ENCODE data around the gene APP.

APP gene

GRCh38 chr21:26207021-26207420 is 36.5 kb upstream of the APP start:
- Histone ChIP-seq H3K4me3 (ENCODE audit: low read depth, low read length) (no peak overlapping the region), H3K36me3 (ENCODE audit: control insufficient read depth in 2 of 2, insufficient read depth in 1 of 2, low read length in 2 of 2) (no peaks in the 10 kb centered on the region), H3K4me1 (ENCODE audit: control insufficient read depth, insufficient read depth, low read length) (no peaks in the 10 kb centered on the region), H3K9me3 (ENCODE audit: control insufficient read depth, insufficient read depth, low read depth, low read length) (no peaks in the 10 kb centered on the region), H3K27ac (ENCODE audit: extremely low read depth, low read depth, low read length) (no peak overlapping the region)
- TF ChIP-seq ZNF449 (tag by site-specific recombination; IDR thresholded peaks at IDR 0.05) (no peak), ZBTB10 (tag by site-specific recombination; IDR thresholded peaks at IDR 0.05) (no peak), ZNF133 (tag by site-specific recombination; IDR thresholded peaks at IDR 0.05) (no peak), MZF1 (tag by site-specific recombination; IDR thresholded peaks at IDR 0.05; ENCODE audit: borderline replicate concordance) (no peak), ZNF155 (tag by site-specific recombination; IDR thresholded peaks at IDR 0.05) (no peak), OVOL3 (tag by site-specific recombination; IDR thresholded peaks at IDR 0.05) (no peak), ZNF610 (tag by site-specific recombination; IDR thresholded peaks at IDR 0.05; ENCODE audit: borderline replicate concordance) (no peak), IKZF3 (tag by site-specific recombination; IDR thresholded peaks at IDR 0.05) (no peak), TRIM28 (IDR thresholded peaks at IDR 0.05; ENCODE audit: borderline replicate concordance, low read length) (no peak), ZNF423 (tag by site-specific recombination; IDR thresholded peaks at IDR 0.05) (no peak), ZNF510 (tag by site-specific recombination; IDR thresholded peaks at IDR 0.05; ENCODE audit: insufficient replicate concordance) (no peak)
- POLR2A ChIA-PET, result no interaction called here
- CTCF ChIA-PET, result no interaction called here

- no peak overlapping the region for H3K4me3 ChIP-seq (ENCODE audit: low read depth, low read length)
- H3K9me3 ChIP-seq (ENCODE audit: control insufficient read depth, insufficient read depth, low read depth, low read length), result no peaks in the 10 kb centered on the region
- TF ChIP-seq ZNF747 (tag by site-specific recombination; IDR thresholded peaks at IDR 0.05) (no peak), ZNF548 (tag by site-specific recombination; IDR thresholded peaks at IDR 0.05) (no peak), ZNF654 (tag by site-specific recombination; IDR thresholded peaks at IDR 0.05; ENCODE audit: low read depth) (no peak), ZNF629 (tag by site-specific recombination; IDR thresholded peaks at IDR 0.05) (no peak), ZNF184 (tag by site-specific recombination; IDR thresholded peaks at IDR 0.05) (no peak), ZNF169 (tag by site-specific recombination; IDR thresholded peaks at IDR 0.05) (no peak), ZNF274 (IDR thresholded peaks at IDR 0.05; ENCODE audit: low read length) (no peak), ZNF274 (tag by site-specific recombination; IDR thresholded peaks at IDR 0.05; ENCODE audit: borderline replicate concordance) (no peak), ZNF24 (tag by site-specific recombination; IDR thresholded peaks at IDR 0.05) (no peak), ZNF473 (tag by site-specific recombination; IDR thresholded peaks at IDR 0.05) (no peak), ZBTB17 (tag by site-specific recombination; IDR thresholded peaks at IDR 0.05) (no peak), ZNF362 (tag by site-specific recombination; IDR thresholded peaks at IDR 0.05) (no peak), GLIS1 (tag by site-specific recombination; IDR thresholded peaks at IDR 0.05) (no peak), ZNF350 (tag by site-specific recombination; IDR thresholded peaks at IDR 0.05) (no peak), ZNF768 (tag by site-specific recombination; IDR thresholded peaks at IDR 0.05) (no peak), ZNF621 (tag by site-specific recombination; IDR thresholded peaks at IDR 0.05) (no peak), ZNF426 (tag by site-specific recombination; IDR thresholded peaks at IDR 0.05) (no peak), KLF8 (tag by site-specific recombination; IDR thresholded peaks at IDR 0.05) (no peak)
- H3K27ac ChIP-seq (ENCODE audit: extremely low read depth, low read depth, low read length), result no peak overlapping the region
- ChIA-PET CTCF (interaction anchor here (0.6 kb wide), 1 partner anchor 777 kb away, joined by 3 read pairs; no protein-coding TSS in a partner anchor), POLR2A (no interaction called here)
- H3K4me1 ChIP-seq (ENCODE audit: control insufficient read depth, insufficient read depth, low read length), result no peaks in the 10 kb centered on the region
- H3K36me3 ChIP-seq (ENCODE audit: control insufficient read depth in 2 of 2, insufficient read depth in 1 of 2, low read length in 2 of 2), result no peaks in the 10 kb centered on the region
Measured at GRCh38 chr21:26199456-26199855, 28.9 kb upstream of the APP start.

All from HEK293 (cell line).